Spinal cord (tissue), 10 donors: ENCODE measurements around the gene VMO1. TPM values are rescaled to one million over a fixed set of nuclear protein-coding genes. Genes with fewer than 3 reads are reported as not detected.

Experiments used
- DNase-seq, 6 donors: peaks; one replicate each; pipeline versions ENCODE4 v3.0.0 to v3.0.0-alpha.2; 2013 to 2015; ENCODE audit warnings: low spot score in 6 of 6, low read depth in 4 of 6
- H3K27ac ChIP-seq: one replicate; pipeline ENCODE4 v1.5.1; 2013; ENCODE audit warnings: low read depth, low read length, control low read depth
- H3K27me3 ChIP-seq: one replicate; pipeline ENCODE4 v1.6.1; 2013; ENCODE audit warnings: low read length; ENCODE audit not compliant: control insufficient read depth, insufficient read depth
- H3K36me3 ChIP-seq: one replicate; pipeline ENCODE4 v1.6.1; 2013; ENCODE audit warnings: low read length; ENCODE audit not compliant: control insufficient read depth, insufficient read depth
- H3K4me1 ChIP-seq: one replicate; pipeline ENCODE4 v1.6.1; 2013; ENCODE audit warnings: low read length; ENCODE audit not compliant: control insufficient read depth, insufficient read depth
- H3K4me3 ChIP-seq: one replicate; pipeline ENCODE4 v1.5.1; 2013; ENCODE audit warnings: low read depth, low read length, control low read depth
- H3K9me3 ChIP-seq: one replicate; pipeline ENCODE4 v1.6.1; 2013; ENCODE audit warnings: low read length; ENCODE audit not compliant: control insufficient read depth, insufficient read depth
- WGBS: methylation state at CpG from one replicate; pipeline ENCODE4 v1.1.5; 2013; ENCODE audit warnings: missing lambda C conversion rate; ENCODE audit not compliant: insufficient coverage; 5-methylcytosine and 5-hydroxymethylcytosine counted together
- polyA plus RNA-seq, 2 donors: library from polyadenylated mRNA; unstranded; fragments of 120-200 nt; gene quantifications; one replicate each; pipeline ENCODE4 v1.2.1, GENCODE V29; 2013; ENCODE audit not compliant: insufficient read length in 2 of 2
- total RNA-seq, 2 donors: library from RNA; depleted of rRNA in 1 of 2; stranded (reverse); fragments of 120-200 nt in 1 of 2; fragments of >200 nt in 1 of 2; gene quantifications; one replicate each; pipeline versions ENCODE4 v1.2.3 to v1.2.4, GENCODE V29; 2013 to 2014
- donor health status: healthy.

Gene VMO1
- total and polyA plus RNA-seq, 4 donors, result 0.99 to 2.7 (median 2.0) TPM

DNA sequence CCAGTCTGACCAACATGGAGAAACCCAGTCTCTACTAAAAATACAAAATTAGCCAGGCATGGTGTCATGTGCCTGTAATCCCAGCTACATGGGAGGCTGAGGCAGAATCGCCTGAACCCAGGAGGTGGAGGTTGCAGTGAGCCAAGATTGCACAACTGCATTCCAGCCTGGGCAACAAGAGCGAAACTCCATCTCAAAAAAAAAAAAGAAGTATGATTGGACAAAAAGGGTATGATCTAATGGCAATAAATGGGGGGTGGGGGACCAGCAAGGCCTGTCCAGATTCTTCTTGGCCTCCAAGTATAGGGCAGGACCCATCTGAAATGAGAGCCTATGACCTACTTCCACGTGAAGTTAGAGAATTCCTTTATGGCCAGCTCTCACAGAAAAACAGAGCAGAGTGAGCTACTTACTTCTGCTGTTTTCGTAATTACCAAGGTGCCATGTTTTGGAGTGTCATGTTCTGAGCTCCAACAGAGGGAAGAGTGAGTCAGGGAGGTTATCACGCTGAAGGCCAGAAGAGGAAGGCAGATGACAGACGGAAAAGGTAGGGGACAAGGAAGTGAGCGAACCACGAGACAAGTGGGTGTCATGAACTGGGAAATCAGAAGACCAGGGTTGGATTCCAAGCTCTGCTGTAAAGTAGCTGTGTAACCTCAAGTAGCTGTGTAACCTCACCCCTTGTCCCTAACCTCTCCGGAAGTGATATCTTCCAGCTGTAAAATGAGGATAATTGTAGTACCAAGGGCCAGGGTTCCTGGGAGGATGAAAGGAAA lies 50.1 kb downstream of the VMO1 start:
- Histone ChIP-seq H3K9me3 (no peaks in the 10 kb centered on the region), H3K4me1 (peaks cover 30% of the 10 kb centered on the region), H3K4me3 (no peak overlapping the region), H3K36me3 (peaks cover 10% of the 10 kb centered on the region), H3K27me3 (peaks cover 40% of the 10 kb centered on the region), H3K27ac (no peak overlapping the region)
- DNase-seq, result no peak
- 73% methylated on average over 5 of the region's 9 CpGs for WGBS

Other genes with a start within 250 kb of the VMO1 start
- gene MYBBP1A, start 231.0 kb downstream of the VMO1 start, total RNA-seq, result 10 to 100 TPM; 19.5 to 30.9 TPM
- 10 to 100 TPM; 36.5 to 38.9 TPM for gene MYBBP1A, start 231.0 kb downstream of the VMO1 start, polyA plus RNA-seq
- gene GGT6, start 225.8 kb downstream of the VMO1 start, total RNA-seq, result not detected
- under 1 TPM in 1 of 2 donors, not detected in 1; 0.15 TPM for gene GGT6, start 225.8 kb downstream of the VMO1 start, polyA plus RNA-seq
- gene SMTNL2, start 201.8 kb downstream of the VMO1 start, total RNA-seq, result 10 to 100 TPM in 1 of 2 donors, 1 to 10 TPM in 1; 5.1 to 33.9 TPM
- gene SMTNL2, start 201.8 kb downstream of the VMO1 start, polyA plus RNA-seq, result 10 to 100 TPM in 1 of 2 donors, 1 to 10 TPM in 1; 5.8 to 12.8 TPM
- gene ALOX15, start 144.7 kb downstream of the VMO1 start, total RNA-seq, result 10 to 100 TPM in 1 of 2 donors, 1 to 10 TPM in 1; 3.0 to 16.3 TPM
- gene ALOX15, start 144.7 kb downstream of the VMO1 start, polyA plus RNA-seq, result 10 to 100 TPM in 1 of 2 donors, 1 to 10 TPM in 1; 3.9 to 13.5 TPM
- 10 to 100 TPM; 20.5 to 22.4 TPM for gene PELP1, start 82.2 kb downstream of the VMO1 start, total RNA-seq
- gene PELP1, start 82.2 kb downstream of the VMO1 start, polyA plus RNA-seq, result 10 to 100 TPM; 60.7 to 70.8 TPM
- gene ARRB2, start 75.7 kb downstream of the VMO1 start, total RNA-seq, result 10 to 100 TPM; 21.2 to 33.9 TPM
- 100 to 1,000 TPM in 1 of 2 donors, 10 to 100 TPM in 1; 99.0 to 105 TPM for gene ARRB2, start 75.7 kb downstream of the VMO1 start, polyA plus RNA-seq
- gene MED11, start 54.9 kb downstream of the VMO1 start, total RNA-seq, result 10 to 100 TPM in 1 of 2 donors, 1 to 10 TPM in 1; 9.5 to 32.1 TPM
- gene MED11, start 54.9 kb downstream of the VMO1 start, polyA plus RNA-seq, result 10 to 100 TPM; 27.3 to 27.4 TPM
- gene ZMYND15, start 46.5 kb downstream of the VMO1 start, total RNA-seq, result 1 to 10 TPM in 1 of 2 donors, under 1 TPM in 1; 0.89 to 2.0 TPM
- 1 to 10 TPM; 1.4 to 2.5 TPM for gene ZMYND15, start 46.5 kb downstream of the VMO1 start, polyA plus RNA-seq
- 1 to 10 TPM; 7.5 to 8.0 TPM for gene CXCL16, start 46.4 kb downstream of the VMO1 start, total RNA-seq
- gene CXCL16, start 46.4 kb downstream of the VMO1 start, polyA plus RNA-seq, result 10 to 100 TPM; 18.4 to 18.8 TPM
- gene TM4SF5, start 14.5 kb downstream of the VMO1 start, total RNA-seq, result not detected
- not detected for gene TM4SF5, start 14.5 kb downstream of the VMO1 start, polyA plus RNA-seq
- not detected for gene GLTPD2, start 2.6 kb upstream of the VMO1 start, total RNA-seq
- gene GLTPD2, start 2.6 kb upstream of the VMO1 start, polyA plus RNA-seq, result 1 to 10 TPM; 3.5 to 5.2 TPM
- 100 to 1,000 TPM in 1 of 2 donors, 10 to 100 TPM in 1; 94.1 to 146 TPM for gene PSMB6, start 9.8 kb upstream of the VMO1 start, total RNA-seq
- 100 to 1,000 TPM; 143 to 147 TPM for gene PSMB6, start 9.8 kb upstream of the VMO1 start, polyA plus RNA-seq
- gene PLD2, start 20.8 kb upstream of the VMO1 start, total RNA-seq, result 10 to 100 TPM; 14.2 to 42.8 TPM
- 10 to 100 TPM; 29.8 to 46.9 TPM for gene PLD2, start 20.8 kb upstream of the VMO1 start, polyA plus RNA-seq
- 10 to 100 TPM; 33.5 to 35.0 TPM for gene MINK1, start 47.0 kb upstream of the VMO1 start, total RNA-seq
- 10 to 100 TPM; 67.2 to 86.2 TPM for gene MINK1, start 47.0 kb upstream of the VMO1 start, polyA plus RNA-seq
- 1 to 10 TPM; 1.9 to 4.7 TPM for gene C17orf107, start 113.2 kb upstream of the VMO1 start, total RNA-seq
- 1 to 10 TPM; 2.8 to 3.7 TPM for gene C17orf107, start 113.2 kb upstream of the VMO1 start, polyA plus RNA-seq
- gene CHRNE, start 116.7 kb upstream of the VMO1 start, total RNA-seq, result under 1 TPM; 0.69 to 0.99 TPM
- 1 to 10 TPM; 1.1 to 1.9 TPM for gene CHRNE, start 116.7 kb upstream of the VMO1 start, polyA plus RNA-seq
- gene GP1BA, start 145.9 kb upstream of the VMO1 start, total RNA-seq, result under 1 TPM in 1 of 2 donors, not detected in 1; 0.06 TPM
- gene GP1BA, start 145.9 kb upstream of the VMO1 start, polyA plus RNA-seq, result 1 to 10 TPM in 1 of 2 donors, under 1 TPM in 1; 0.57 to 1.6 TPM
- gene SLC25A11, start 153.7 kb upstream of the VMO1 start, total RNA-seq, result 10 to 100 TPM; 57.2 to 63.0 TPM
- gene SLC25A11, start 153.7 kb upstream of the VMO1 start, polyA plus RNA-seq, result 10 to 100 TPM; 84.0 to 95.2 TPM
- gene RNF167, start 153.9 kb upstream of the VMO1 start, total RNA-seq, result 10 to 100 TPM; 23.5 to 72.5 TPM
- gene RNF167, start 153.9 kb upstream of the VMO1 start, polyA plus RNA-seq, result 100 to 1,000 TPM; 113 to 133 TPM
- 100 to 1,000 TPM in 1 of 2 donors, 10 to 100 TPM in 1; 95.4 to 191 TPM for gene PFN1, start 162.2 kb upstream of the VMO1 start, total RNA-seq
- 100 to 1,000 TPM; 296 to 299 TPM for gene PFN1, start 162.2 kb upstream of the VMO1 start, polyA plus RNA-seq
- 1 to 10 TPM; 4.9 to 7.3 TPM for gene ENO3, start 164.8 kb upstream of the VMO1 start, total RNA-seq
- 10 to 100 TPM in 1 of 2 donors, 1 to 10 TPM in 1; 8.1 to 17.1 TPM for gene ENO3, start 164.8 kb upstream of the VMO1 start, polyA plus RNA-seq
- 10 to 100 TPM; 36.8 to 85.2 TPM for gene SPAG7, start 181.5 kb upstream of the VMO1 start, total RNA-seq
- 10 to 100 TPM; 94.7 to 96.6 TPM for gene SPAG7, start 181.5 kb upstream of the VMO1 start, polyA plus RNA-seq
- 10 to 100 TPM; 12.6 to 20.3 TPM for gene CAMTA2, start 201.3 kb upstream of the VMO1 start, total RNA-seq
- 10 to 100 TPM; 84.3 to 96.1 TPM for gene CAMTA2, start 201.3 kb upstream of the VMO1 start, polyA plus RNA-seq
- gene INCA1, start 211.2 kb upstream of the VMO1 start, total RNA-seq, result 1 to 10 TPM in 1 of 2 donors, under 1 TPM in 1; 0.50 to 2.0 TPM
- 1 to 10 TPM; 7.1 to 7.9 TPM for gene INCA1, start 211.2 kb upstream of the VMO1 start, polyA plus RNA-seq
- 10 to 100 TPM; 24.4 to 52.3 TPM for gene KIF1C, start 211.6 kb upstream of the VMO1 start, total RNA-seq
- gene KIF1C, start 211.6 kb upstream of the VMO1 start, polyA plus RNA-seq, result 10 to 100 TPM; 41.7 to 56.0 TPM
- not detected for gene SLC52A1, start 249.1 kb upstream of the VMO1 start, total RNA-seq
- under 1 TPM; 0.19 to 0.38 TPM for gene SLC52A1, start 249.1 kb upstream of the VMO1 start, polyA plus RNA-seq